GM18870 (cell line): ENCODE data around the gene C5orf58.
"Not testable (repeated sequence)": the region's sequence is repeated elsewhere in the genome, so short reads cannot be mapped to it uniquely, and the experiment has no call there.

Experiments used
- ATAC-seq: cut with Tn5 transposase; IDR thresholded peaks from one replicate; pipeline ENCODE4 v1.9.1; 2021; ENCODE audit warnings: moderate library complexity; ENCODE audit not compliant: unreplicated experiment

Gene C5orf58

DNA sequence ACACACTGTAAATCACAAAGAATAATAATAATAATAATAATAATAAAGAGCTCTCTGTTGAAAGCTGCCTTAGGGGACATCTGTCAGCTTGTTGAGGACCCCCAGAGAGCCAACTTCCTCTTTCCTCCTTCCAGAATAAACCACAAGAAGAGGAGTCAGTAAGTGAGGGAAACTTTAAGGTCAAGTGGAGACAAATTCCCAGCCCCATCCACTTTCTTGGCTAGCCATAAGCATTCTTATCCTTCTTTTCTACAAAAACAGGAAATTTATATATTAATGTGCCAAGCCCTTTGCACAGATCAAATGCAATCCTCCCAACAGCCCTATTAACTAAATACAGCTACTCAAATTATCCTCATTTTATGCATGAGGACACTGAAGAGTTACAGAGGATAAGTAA lies 9.4 kb upstream of the C5orf58 start:
- ATAC-seq: no peak

DNA sequence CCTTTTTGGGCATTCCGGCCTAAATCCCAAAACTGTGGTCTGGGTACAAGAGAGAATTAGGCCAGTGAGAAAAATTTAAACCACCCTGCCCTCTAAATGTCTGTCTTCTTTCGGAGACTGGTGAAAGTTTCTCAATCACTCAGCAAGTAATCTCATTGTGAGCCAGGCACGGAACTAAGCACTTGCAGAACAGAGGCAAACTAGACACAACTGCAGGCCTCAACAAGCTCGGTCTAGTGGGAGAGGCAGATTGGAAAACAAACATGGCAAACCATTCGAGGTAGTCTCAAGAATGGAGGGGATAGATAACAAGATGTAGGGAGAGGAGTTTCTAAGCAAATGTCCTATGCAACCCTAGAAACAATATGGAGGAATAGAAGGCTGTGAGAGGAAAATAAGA lies 8.9 kb upstream of the C5orf58 start:
- no peak for ATAC-seq

- no peak for ATAC-seq
Observed at GRCh38 chr5:170225326-170226128, 7.3 kb upstream of the C5orf58 start.

DNA sequence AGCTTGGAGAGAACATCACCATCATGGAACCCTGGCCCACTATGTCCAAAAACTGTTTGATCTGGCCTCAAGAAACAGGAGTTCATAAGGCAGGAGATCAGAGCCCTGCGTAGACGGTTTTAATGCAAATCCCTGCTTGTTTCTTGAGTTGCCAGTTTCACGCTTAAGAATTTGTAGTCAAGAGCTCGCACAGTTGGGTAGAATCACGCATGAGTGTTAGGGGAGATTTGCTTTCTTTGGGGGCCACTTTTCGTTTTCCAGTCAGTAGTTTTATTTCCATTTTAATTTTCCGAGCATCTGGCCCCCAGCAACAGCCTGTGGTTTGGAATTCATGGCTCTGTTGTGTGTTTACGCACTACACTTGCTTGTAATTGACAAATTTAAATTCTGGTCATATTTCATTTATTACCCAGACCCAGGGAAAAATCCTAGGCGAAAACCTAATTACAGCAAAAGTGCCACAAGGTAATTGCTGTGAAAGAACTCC lies 6.6 kb upstream of the C5orf58 start:
- ATAC-seq: no peak

GRCh38 chr5:170226661-170227060 lies 6.1 kb upstream of the C5orf58 start:
- ATAC-seq: no peak

DNA sequence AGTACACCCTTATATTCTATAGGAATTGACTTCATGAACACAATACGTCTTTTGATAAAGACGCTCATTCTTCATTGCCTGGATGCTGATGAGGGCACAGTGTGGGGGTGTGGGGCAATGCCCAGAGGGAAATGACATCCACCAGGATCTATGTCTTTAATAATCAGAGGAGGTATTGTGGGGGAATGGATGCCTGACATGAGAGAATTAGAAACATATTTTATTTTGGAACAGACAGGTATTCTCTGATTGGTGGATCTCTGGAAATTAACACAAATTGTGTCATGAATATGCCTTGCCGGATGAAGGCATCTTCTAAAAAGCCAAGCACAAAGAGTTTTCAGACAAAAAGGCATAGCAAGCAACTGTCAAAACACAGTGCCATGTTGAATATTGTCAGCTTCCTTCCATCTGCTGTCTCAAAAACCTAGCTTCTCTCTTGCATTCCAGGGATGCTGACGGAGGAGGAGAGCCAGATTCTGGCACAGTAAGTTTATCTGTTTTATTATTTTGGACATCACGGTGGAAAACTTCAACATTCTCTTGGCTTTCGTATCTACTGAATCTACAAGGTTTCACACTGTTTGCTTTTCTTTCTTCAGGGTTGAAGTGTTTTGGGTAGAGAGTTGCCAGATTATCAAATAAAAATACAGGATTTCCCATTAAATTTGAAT lies 3.9 kb upstream of the C5orf58 start:
- no peak for ATAC-seq

- no peak for ATAC-seq
Observed at GRCh38 chr5:170233358-170233892, 640 bp downstream of the C5orf58 start.

- no peak for ATAC-seq
Observed at GRCh38 chr5:170235876-170236864, 3.4 kb downstream of the C5orf58 start.

DNA sequence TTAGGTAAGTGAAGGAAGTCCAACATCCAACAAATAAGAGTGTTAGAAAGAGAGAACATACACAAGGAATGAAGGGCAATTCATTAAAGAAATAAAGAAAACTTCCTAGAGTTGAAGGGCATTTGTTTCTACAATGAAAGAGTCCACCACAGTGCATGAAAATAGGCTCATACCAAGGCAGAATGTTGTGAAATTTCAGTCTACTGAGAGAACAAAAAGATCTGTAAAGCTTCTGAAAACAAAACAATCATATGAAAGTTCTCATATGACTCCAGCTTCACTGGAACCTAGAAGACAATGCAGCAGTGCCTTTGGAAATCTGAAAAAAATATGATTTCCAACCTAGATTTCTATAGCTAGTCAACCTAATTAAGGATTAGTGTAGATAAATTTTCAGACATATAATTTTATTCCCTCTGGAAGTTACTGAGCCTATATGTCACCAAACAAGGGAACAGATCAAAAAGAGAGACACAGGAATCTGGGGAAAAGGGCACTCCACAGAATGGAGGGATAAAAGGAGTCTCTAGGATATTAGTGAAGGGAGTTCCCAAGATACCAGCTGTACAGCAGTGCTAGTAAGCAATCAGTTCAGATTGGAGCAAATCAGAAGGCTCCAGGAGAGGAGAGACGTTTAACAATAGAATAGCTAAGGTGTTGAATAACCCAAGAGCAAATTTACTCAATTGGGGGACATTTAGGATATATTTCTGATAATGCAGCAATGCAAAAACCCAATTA lies 5.8 kb downstream of the C5orf58 start:
- ATAC-seq: no peak

- ATAC-seq: not testable (repeated sequence)
Observed at GRCh38 chr5:170245436-170245835, 12.7 kb downstream of the C5orf58 start.

- ATAC-seq: no peak
Observed at GRCh38 chr5:170246126-170246870, 13.5 kb downstream of the C5orf58 start.

DNA sequence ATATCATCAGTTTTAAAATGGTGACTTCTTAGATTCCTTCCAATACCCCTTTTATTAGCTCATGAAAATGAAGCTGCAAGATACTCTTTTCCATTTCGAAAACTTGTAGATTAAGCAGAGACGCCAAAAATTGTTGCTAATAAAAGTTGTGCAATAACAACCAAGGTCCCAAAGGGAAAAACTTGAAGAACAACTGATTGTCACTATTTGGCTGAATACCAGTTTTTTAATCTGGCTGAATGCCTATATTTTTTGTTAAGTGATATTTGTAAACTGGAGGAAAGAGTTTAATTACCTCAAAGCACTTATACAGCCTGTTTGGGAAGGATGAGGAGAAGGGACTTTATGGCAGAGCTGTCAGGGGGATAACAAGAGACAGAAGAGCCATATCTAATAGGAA lies 14.6 kb downstream of the C5orf58 start:
- no peak for ATAC-seq

DNA sequence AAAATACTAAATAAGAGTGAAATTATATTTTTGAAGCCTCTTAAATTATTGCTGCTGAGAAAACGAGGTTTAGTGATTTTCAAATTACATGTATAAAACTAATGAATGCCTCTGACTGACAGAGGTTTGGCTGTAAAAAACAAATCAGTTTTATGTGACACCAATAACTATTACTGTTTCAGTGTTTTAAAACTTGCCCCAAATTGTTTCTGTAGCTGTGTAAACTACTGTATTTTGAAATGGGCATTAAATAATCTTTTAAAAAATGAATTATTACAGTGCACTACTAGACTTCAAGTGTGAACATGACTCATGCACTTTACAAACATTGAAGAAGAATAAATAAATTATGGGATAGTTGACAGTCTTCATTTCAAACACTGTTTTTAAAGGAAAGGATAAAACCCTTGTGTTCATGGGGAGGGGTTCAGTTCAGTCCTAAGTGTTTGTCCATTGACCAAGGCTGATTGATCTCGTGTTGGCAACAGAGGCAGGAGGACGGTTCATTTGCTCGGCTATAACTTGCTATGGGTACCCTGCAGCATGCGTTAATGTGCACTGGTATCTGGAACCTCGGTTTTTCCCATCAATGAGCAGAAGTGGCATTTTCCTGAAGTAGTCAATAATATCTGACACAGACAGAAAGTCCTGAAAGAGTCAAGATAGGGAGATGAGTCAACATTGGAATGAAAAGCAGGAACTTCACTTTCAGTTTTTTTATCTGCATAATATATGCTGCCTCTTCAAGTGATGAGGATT lies 15.6 kb downstream of the C5orf58 start:
- ATAC-seq: no peak

GRCh38 chr5:170248931-170249227 lies 16.1 kb downstream of the C5orf58 start:
- ATAC-seq: not testable (repeated sequence)

DNA sequence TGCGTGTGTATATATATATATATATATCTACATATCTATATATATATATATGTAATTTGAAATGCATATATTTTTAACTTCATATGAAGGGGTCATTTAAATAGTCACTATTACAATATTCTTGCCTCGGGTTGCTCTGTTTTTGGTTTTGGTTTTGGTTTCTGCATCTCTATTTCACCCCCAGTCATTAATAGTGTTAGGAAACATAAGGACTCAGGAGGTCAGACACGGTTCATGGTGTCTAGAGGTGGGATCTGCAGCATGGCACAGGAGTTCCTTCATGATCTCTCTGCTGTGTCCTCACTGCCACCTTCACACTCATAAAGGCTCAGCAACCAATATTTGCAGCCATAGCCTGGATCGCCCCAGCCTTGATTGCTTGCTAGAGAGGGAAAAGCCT lies 16.6 kb downstream of the C5orf58 start:
- no peak for ATAC-seq

- no peak for ATAC-seq
Observed at GRCh38 chr5:170250810-170251317, 18.1 kb downstream of the C5orf58 start.

DNA sequence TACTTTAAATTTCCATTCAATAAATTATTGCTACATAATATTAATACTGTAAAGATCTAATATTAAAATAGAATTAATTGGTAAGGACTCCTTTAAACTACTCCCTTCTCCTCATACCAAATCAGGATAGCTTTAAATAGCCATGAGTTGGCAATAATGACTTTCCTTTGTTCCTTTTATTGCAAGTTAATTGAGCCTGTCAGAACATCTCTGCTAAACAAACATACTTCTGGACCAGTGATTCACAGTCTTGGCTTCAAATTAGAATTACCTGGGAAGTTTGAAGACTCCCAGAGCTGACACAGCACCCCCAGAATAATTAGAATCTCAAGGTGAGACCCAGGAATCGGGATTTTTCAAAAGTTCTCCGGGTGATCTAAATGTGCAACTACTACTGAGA lies 18.7 kb downstream of the C5orf58 start:
- no peak for ATAC-seq

- ATAC-seq: no peak
Observed at GRCh38 chr5:170252109-170252508, 19.3 kb downstream of the C5orf58 start.
